Measurements from ENCODE around the gene PRKAG2.

Gene PRKAG2

DNA sequence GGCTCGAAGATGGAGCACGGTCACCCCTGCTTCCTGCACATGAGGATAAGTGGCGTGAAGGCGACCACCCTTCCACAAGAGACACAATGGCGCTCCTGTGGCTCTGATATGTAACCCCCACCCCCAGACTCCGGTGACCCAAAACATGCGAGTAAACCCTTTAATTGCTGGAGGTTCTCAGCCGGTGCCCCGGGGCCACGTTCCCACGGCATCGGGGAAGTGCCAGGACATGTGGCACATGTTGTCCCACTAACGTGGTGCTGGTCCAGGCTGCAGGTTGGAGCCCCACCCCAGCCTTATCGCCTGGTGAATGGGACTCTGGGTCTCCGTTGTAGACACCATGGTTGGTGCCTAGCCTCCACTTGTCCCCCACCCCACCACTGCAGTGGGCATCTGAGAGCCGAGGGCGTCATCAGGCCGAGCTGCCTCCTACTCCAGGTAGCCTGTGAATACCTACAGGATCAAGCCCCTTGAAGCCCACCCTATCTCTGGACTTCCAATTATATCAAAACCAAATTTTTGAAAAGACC, 132.8 kb downstream of the PRKAG2 start:
- H3K4me3 ChIP-seq (ENCODE audit: low read depth in 1 of 2, low read length in 2 of 2), result peak overlapping the region in 1 of 2 donors; percentile 1
- H3K27me3 ChIP-seq (ENCODE audit: control insufficient read depth in 1 of 2, insufficient read depth in 2 of 2, low read length in 2 of 2), result no peaks in the 10 kb centered on the region
- no peaks in the 10 kb centered on the region for H3K9me3 ChIP-seq (ENCODE audit: control insufficient read depth in 1 of 2, low read length in 2 of 2)
- no peak overlapping the region for H3K27ac ChIP-seq (ENCODE audit: low read depth, low read length)
- H3K4me1 ChIP-seq (ENCODE audit: control insufficient read depth in 1 of 2, insufficient read depth in 2 of 2, low read length in 2 of 2), result peaks cover 25 to 35% of the 10 kb centered on the region in 2 donors
- no peaks in the 10 kb centered on the region for H3K36me3 ChIP-seq (ENCODE audit: control insufficient read depth in 1 of 2, insufficient read depth in 2 of 2, low read length in 2 of 2)
- peak overlapping the region in 1 of 2 donors; percentile 45 for H3K9ac ChIP-seq (ENCODE audit: low read depth in 1 of 2, low read length in 2 of 2)

DNA sequence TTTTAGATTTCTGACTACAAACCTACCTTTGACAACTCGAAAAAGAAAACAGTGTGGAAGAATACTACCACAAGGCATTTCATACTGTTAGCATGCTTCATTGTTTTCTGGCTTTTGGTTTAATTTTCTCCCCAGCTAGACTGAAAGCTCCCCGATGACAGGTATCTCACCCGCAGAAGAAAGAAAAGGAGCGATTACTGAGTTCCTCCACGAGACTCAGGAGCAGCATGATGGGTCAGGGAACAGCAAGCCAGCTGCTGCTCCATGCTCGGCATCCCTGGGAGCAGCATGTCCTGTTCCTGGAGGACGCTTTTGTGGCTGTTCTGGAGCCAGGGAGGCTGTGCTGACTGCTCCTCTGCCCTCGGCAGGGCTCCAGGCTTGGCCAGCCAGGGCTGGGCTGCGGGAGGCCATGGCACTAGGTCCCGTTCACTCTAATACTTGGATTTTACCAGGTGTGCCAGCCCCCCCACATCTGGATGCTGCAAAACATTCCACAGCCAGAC, 133.4 kb downstream of the PRKAG2 start:
- H3K9ac ChIP-seq (ENCODE audit: low read depth in 1 of 2, low read length in 2 of 2), result peak overlapping the region in 1 of 2 donors; percentile 3
- no peaks in the 10 kb centered on the region for H3K27me3 ChIP-seq (ENCODE audit: control insufficient read depth in 1 of 2, insufficient read depth in 2 of 2, low read length in 2 of 2)
- H3K36me3 ChIP-seq (ENCODE audit: control insufficient read depth in 1 of 2, insufficient read depth in 2 of 2, low read length in 2 of 2), result no peaks in the 10 kb centered on the region
- H3K4me3 ChIP-seq (ENCODE audit: low read depth in 1 of 2, low read length in 2 of 2), result no peak overlapping the region
- no peaks in the 10 kb centered on the region for H3K9me3 ChIP-seq (ENCODE audit: control insufficient read depth in 1 of 2, low read length in 2 of 2)
- peaks cover 25 to 30% of the 10 kb centered on the region in 2 donors for H3K4me1 ChIP-seq (ENCODE audit: control insufficient read depth in 1 of 2, insufficient read depth in 2 of 2, low read length in 2 of 2)
- no peak overlapping the region for H3K27ac ChIP-seq (ENCODE audit: low read depth, low read length)

DNA sequence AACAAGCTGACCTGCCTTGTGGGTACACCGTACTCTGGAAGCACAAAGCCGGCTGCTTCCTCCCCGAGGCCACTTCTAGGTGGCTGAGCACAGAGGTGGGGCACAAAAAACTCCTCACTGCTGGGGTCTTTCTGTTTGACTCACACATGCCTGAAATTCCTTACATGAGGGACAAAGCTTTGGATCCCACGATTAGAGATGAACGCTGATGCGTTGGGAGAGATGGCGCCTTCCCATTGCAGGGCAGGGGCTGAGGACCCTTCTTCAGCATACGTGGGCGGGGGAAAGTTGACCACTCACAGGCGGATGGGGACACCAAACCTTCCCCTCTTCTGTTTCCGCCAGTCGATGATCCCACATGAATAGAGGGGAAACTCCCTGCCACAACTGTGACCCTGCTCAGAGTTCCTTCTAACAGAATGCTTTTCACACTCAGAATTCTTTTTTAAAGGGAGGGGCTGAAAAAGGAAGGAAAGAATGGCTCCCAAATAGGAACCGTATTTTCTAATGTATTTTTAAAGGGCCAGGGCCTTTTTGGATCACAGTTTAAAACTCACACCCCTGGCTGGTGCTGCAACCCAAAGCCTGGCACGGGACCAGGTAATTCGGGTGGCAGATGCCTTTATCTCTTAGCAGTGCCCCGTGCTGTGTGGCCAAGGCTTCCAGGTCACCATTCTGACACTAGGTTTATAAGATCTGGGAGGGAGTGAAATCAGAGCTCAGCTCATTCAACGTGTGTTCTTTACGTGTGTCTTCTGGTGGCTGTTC, 134.0 kb downstream of the PRKAG2 start:
- H3K27ac ChIP-seq (ENCODE audit: low read depth, low read length), result no peak overlapping the region
- peaks cover 25 to 30% of the 10 kb centered on the region in 2 donors for H3K4me1 ChIP-seq (ENCODE audit: control insufficient read depth in 1 of 2, insufficient read depth in 2 of 2, low read length in 2 of 2)
- no peak overlapping the region for H3K4me3 ChIP-seq (ENCODE audit: low read depth in 1 of 2, low read length in 2 of 2)
- no peak overlapping the region for H3K9ac ChIP-seq (ENCODE audit: low read depth in 1 of 2, low read length in 2 of 2)
- no peaks in the 10 kb centered on the region for H3K36me3 ChIP-seq (ENCODE audit: control insufficient read depth in 1 of 2, insufficient read depth in 2 of 2, low read length in 2 of 2)
- no peaks in the 10 kb centered on the region for H3K27me3 ChIP-seq (ENCODE audit: control insufficient read depth in 1 of 2, insufficient read depth in 2 of 2, low read length in 2 of 2)
- no peaks in the 10 kb centered on the region for H3K9me3 ChIP-seq (ENCODE audit: control insufficient read depth in 1 of 2, low read length in 2 of 2)

DNA sequence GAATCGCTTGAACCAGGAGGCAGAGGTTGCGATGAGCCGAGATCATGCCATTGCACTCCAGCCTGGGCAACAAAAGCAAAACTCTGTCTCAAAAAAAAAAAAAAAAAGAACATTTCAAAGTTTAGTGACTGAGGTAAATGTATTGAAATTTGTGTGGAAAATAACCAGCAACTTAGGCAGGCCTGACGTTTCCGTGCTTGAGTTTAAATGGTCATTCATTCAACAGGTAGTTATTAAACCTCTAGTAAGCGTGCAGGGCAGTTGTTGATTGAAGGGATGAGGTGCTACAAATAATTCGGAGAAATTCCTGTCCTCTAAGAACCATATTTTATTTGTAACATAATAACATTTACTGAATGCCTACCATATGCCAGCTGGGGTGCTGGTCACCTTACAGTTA, 135.3 kb downstream of the PRKAG2 start:
- Histone ChIP-seq H3K27ac (ENCODE audit: low read depth, low read length) (no peak overlapping the region), H3K9ac (ENCODE audit: low read depth in 1 of 2, low read length in 2 of 2) (no peak overlapping the region), H3K4me3 (ENCODE audit: low read depth in 1 of 2, low read length in 2 of 2) (no peak overlapping the region), H3K27me3 (ENCODE audit: control insufficient read depth in 1 of 2, insufficient read depth in 2 of 2, low read length in 2 of 2) (no peaks in the 10 kb centered on the region), H3K36me3 (ENCODE audit: control insufficient read depth in 1 of 2, insufficient read depth in 2 of 2, low read length in 2 of 2) (no peaks in the 10 kb centered on the region), H3K4me1 (ENCODE audit: control insufficient read depth in 1 of 2, insufficient read depth in 2 of 2, low read length in 2 of 2) (peaks cover 25 to 30% of the 10 kb centered on the region in 2 donors), H3K9me3 (ENCODE audit: control insufficient read depth in 1 of 2, low read length in 2 of 2) (no peaks in the 10 kb centered on the region)

DNA sequence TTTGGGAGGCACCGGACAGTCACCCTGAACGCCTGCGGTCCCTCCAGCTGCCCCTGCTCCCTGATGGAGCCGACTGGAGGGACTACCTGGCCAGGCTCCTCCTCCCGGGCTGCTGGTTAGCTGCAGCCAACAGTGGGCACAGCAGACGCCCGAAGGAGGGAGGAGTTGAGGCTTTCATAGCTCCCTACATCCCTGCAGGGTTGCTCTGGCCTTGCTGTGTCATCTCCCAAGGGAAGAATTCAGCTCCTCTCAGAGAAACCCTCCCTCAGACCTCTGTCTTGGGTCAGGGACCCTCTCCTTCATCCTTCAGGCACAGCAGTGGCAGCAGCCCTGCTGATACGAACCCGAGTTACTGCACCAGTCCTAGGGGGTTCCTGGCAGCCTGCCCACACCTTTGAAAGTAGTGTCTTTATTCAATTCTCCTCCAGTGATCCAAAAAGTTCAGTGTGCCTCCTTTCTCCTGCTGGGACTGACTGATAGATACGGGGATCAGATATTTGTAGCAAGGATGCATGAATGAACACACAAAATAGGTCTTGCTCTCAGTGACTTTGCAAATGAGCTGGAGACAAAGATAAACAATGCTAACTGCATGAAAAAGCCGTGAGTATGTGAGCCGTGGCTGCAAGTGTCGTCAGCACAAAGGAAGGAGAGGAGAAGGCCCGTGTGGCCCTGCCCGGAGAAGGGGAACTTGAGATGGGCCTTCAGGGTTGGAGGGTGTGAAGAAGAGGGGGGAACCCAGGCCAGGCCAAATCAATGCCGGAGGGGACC, 136.6 kb downstream of the PRKAG2 start:
- no peak overlapping the region for H3K9ac ChIP-seq (ENCODE audit: low read depth in 1 of 2, low read length in 2 of 2)
- no peak overlapping the region for H3K27ac ChIP-seq (ENCODE audit: low read depth, low read length)
- H3K9me3 ChIP-seq (ENCODE audit: control insufficient read depth in 1 of 2, low read length in 2 of 2), result no peaks in the 10 kb centered on the region
- H3K4me1 ChIP-seq (ENCODE audit: control insufficient read depth in 1 of 2, insufficient read depth in 2 of 2, low read length in 2 of 2), result peaks cover 18 to 19% of the 10 kb centered on the region in 2 donors
- no peaks in the 10 kb centered on the region for H3K27me3 ChIP-seq (ENCODE audit: control insufficient read depth in 1 of 2, insufficient read depth in 2 of 2, low read length in 2 of 2)
- no peaks in the 10 kb centered on the region for H3K36me3 ChIP-seq (ENCODE audit: control insufficient read depth in 1 of 2, insufficient read depth in 2 of 2, low read length in 2 of 2)
- no peak overlapping the region for H3K4me3 ChIP-seq (ENCODE audit: low read depth in 1 of 2, low read length in 2 of 2)

DNA sequence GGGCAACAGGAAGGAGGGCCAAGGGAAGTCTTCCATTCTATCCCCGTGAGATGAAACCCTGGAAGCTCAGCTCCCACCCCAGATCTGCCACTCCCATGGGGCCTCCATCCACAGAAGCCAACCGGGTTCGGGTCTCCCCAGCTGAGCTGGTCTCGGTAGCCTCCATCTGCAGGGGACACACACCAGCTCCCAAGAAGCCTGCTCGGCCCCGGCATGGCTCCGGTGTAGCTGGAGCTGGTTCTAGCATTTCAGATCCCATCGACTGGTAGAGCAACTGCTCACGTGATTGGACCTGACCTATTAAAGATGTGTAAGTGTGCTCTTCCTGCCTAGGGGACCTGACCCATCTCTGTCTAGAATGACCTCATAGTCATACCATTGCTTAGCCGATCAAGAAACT, 138.0 kb downstream of the PRKAG2 start:
- H3K27ac ChIP-seq (ENCODE audit: low read depth, low read length), result no peak overlapping the region
- no peak overlapping the region for H3K9ac ChIP-seq (ENCODE audit: low read depth in 1 of 2, low read length in 2 of 2)
- peaks cover 5 to 8% of the 10 kb centered on the region in 2 donors for H3K4me1 ChIP-seq (ENCODE audit: control insufficient read depth in 1 of 2, insufficient read depth in 2 of 2, low read length in 2 of 2)
- H3K9me3 ChIP-seq (ENCODE audit: control insufficient read depth in 1 of 2, low read length in 2 of 2), result no peaks in the 10 kb centered on the region
- H3K27me3 ChIP-seq (ENCODE audit: control insufficient read depth in 1 of 2, insufficient read depth in 2 of 2, low read length in 2 of 2), result no peaks in the 10 kb centered on the region
- H3K4me3 ChIP-seq (ENCODE audit: low read depth in 1 of 2, low read length in 2 of 2), result no peak overlapping the region
- H3K36me3 ChIP-seq (ENCODE audit: control insufficient read depth in 1 of 2, insufficient read depth in 2 of 2, low read length in 2 of 2), result no peaks in the 10 kb centered on the region

DNA sequence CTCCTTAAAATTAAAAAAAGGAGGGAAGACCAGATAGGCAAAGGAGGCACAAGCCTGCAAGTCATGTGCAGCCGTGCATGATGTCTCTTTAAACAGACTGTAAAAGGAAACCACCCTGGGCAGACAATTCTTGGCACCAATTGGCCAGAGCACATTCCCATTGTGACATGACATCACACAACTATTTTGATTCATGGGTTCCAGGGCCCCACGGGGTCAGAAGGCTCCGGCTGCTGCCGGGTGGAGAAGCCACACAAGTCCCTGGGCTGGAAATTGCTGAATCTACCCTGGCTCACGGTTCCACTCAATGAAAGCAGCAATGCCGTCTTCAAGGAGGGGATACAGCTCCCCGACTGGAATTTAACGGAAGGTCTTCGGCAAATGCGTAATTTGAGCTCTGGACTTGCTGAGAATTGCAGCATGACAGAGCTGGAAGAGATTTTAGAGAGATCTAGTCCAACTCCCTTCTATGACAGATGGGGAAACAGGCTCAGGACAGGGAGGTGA, 140.5 kb downstream of the PRKAG2 start:
- no peak overlapping the region for H3K27ac ChIP-seq (ENCODE audit: low read depth, low read length)
- no peak overlapping the region for H3K4me3 ChIP-seq (ENCODE audit: low read depth in 1 of 2, low read length in 2 of 2)
- no peaks in the 10 kb centered on the region for H3K27me3 ChIP-seq (ENCODE audit: control insufficient read depth in 1 of 2, insufficient read depth in 2 of 2, low read length in 2 of 2)
- no peaks in the 10 kb centered on the region for H3K9me3 ChIP-seq (ENCODE audit: control insufficient read depth in 1 of 2, low read length in 2 of 2)
- H3K36me3 ChIP-seq (ENCODE audit: control insufficient read depth in 1 of 2, insufficient read depth in 2 of 2, low read length in 2 of 2), result no peaks in the 10 kb centered on the region
- H3K4me1 ChIP-seq (ENCODE audit: control insufficient read depth in 1 of 2, insufficient read depth in 2 of 2, low read length in 2 of 2), result peaks cover 1 to 4% of the 10 kb centered on the region in 2 donors
- no peak overlapping the region for H3K9ac ChIP-seq (ENCODE audit: low read depth in 1 of 2, low read length in 2 of 2)

DNA sequence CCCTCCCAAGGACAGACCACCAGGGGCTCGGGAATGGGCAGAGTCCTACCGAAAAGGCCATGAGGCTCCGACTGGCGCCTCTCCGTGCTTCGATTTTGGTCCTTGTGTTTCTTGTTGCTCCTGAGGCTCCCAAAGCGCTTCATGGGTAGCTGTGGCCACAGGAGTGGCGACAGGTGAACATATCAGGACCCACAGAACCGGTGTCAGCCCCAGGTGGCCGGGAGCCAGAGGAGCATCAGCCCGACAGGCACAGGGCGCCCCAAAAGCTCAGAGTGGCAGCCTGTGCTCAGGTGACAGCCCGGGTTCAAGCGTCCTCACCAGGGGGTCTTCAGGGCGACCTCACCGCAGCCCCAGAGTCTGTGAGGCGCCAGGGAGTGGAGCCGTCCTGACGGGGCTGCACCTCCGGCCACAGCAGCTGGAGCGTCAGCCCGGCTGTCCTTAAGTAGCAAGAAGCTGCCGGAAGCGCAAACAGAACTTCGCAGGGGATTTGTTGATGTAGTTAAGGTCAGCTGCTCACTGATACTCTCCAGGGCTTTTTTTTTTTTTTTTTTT, 141.0 kb downstream of the PRKAG2 start:
- Histone ChIP-seq H3K9ac (ENCODE audit: low read depth in 1 of 2, low read length in 2 of 2) (no peak overlapping the region), H3K27ac (ENCODE audit: low read depth, low read length) (no peak overlapping the region), H3K9me3 (ENCODE audit: control insufficient read depth in 1 of 2, low read length in 2 of 2) (no peaks in the 10 kb centered on the region), H3K4me1 (ENCODE audit: control insufficient read depth in 1 of 2, insufficient read depth in 2 of 2, low read length in 2 of 2) (peaks cover 6 to 10% of the 10 kb centered on the region in 2 donors), H3K36me3 (ENCODE audit: control insufficient read depth in 1 of 2, insufficient read depth in 2 of 2, low read length in 2 of 2) (no peaks in the 10 kb centered on the region), H3K27me3 (ENCODE audit: control insufficient read depth in 1 of 2, insufficient read depth in 2 of 2, low read length in 2 of 2) (no peaks in the 10 kb centered on the region), H3K4me3 (ENCODE audit: low read depth in 1 of 2, low read length in 2 of 2) (no peak overlapping the region)

DNA sequence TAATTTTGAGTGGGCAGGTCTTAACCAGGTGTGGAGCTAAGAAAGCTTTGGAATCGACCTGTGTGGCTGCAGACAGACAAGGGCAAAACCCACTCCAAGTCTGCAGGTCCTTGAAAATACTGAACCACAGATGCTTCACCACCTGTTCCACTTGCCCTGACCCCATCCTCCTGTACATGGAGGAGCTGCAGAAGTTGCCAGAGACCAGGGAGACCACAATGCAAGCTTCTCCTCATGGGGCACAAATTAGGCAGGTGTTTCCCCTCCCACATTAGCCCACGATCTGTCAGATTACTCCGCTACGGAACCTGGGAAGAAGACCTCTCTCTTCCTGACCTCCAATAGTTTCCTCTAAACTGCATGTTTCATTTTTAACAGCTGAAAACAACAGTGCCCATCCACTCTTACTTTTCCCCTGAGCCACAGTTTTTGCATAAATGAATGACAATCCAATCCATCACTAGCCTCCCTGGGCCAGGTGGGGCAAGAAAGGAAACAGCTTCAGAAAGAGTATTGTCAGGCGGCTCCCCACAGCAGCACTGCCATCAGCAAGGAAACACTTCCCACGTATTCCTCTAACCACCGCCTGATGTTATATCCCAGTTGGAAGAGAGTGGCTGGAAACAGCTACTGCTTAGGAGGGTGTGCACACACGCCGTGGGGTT, 141.6 kb downstream of the PRKAG2 start:
- Histone ChIP-seq H3K36me3 (ENCODE audit: control insufficient read depth in 1 of 2, insufficient read depth in 2 of 2, low read length in 2 of 2) (no peaks in the 10 kb centered on the region), H3K9me3 (ENCODE audit: control insufficient read depth in 1 of 2, low read length in 2 of 2) (no peaks in the 10 kb centered on the region), H3K9ac (ENCODE audit: low read depth in 1 of 2, low read length in 2 of 2) (no peak overlapping the region), H3K27ac (ENCODE audit: low read depth, low read length) (no peak overlapping the region), H3K4me1 (ENCODE audit: control insufficient read depth in 1 of 2, insufficient read depth in 2 of 2, low read length in 2 of 2) (peaks cover 11 to 14% of the 10 kb centered on the region in 2 donors), H3K27me3 (ENCODE audit: control insufficient read depth in 1 of 2, insufficient read depth in 2 of 2, low read length in 2 of 2) (no peaks in the 10 kb centered on the region), H3K4me3 (ENCODE audit: low read depth in 1 of 2, low read length in 2 of 2) (no peak overlapping the region)

Data from duodenal mucosa (tissue), 2 donors.